IPS-18a (cell line): ENCODE measurements around the gene SOX6.

Source experiments
- H3K27ac ChIP-seq: one replicate; pipeline ENCODE4 v1.5.1; 2013; ENCODE audit warnings: low read length
- H3K27me3 ChIP-seq: one replicate; pipeline ENCODE4 v1.6.1; 2013; ENCODE audit warnings: mild to moderate bottlenecking, low read length; ENCODE audit not compliant: control insufficient read depth, insufficient read depth
- H3K36me3 ChIP-seq: one replicate; pipeline ENCODE4 v1.6.1; 2013; ENCODE audit warnings: low read depth, low read length; ENCODE audit not compliant: control insufficient read depth
- H3K4me1 ChIP-seq: one replicate; pipeline ENCODE4 v1.6.1; 2013; ENCODE audit warnings: low read depth, low read length; ENCODE audit not compliant: control insufficient read depth
- H3K4me3 ChIP-seq: one replicate; pipeline ENCODE4 v1.5.1; 2013; ENCODE audit warnings: low read length
- H3K9ac ChIP-seq: one replicate; pipeline ENCODE4 v1.6.1; 2013; ENCODE audit warnings: mild to moderate bottlenecking, low read length, moderate library complexity
- H3K9me3 ChIP-seq: one replicate; pipeline ENCODE4 v1.6.1; 2013; ENCODE audit warnings: low read depth, low read length; ENCODE audit not compliant: control insufficient read depth

Gene SOX6

GRCh38 chr11:16265022-16265421 lies 91.3 kb downstream of the SOX6 start:
- H3K36me3 ChIP-seq: no peaks in the 10 kb centered on the region
- H3K4me1 ChIP-seq: no peaks in the 10 kb centered on the region
- H3K27me3 ChIP-seq: no peaks in the 10 kb centered on the region
- H3K4me3 ChIP-seq: no peak overlapping the region
- H3K9me3 ChIP-seq: no peaks in the 10 kb centered on the region
- H3K9ac ChIP-seq: no peak overlapping the region
- no peak overlapping the region for H3K27ac ChIP-seq

DNA sequence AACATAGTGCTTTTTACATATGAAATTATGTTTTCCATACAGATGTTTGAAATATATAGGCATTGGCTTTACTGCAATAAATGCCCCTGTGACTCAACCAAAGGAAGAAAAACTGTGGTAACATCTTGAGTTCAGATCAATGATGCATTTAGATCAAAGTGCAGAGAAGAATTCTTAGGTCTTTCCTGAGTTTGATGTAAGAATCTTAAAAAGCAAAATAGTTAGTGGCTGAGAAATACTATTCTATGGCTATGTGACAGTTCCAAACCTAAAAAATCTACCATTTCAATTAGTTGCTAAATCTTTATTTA lies 93.7 kb downstream of the SOX6 start:
- H3K4me1 ChIP-seq: no peaks in the 10 kb centered on the region
- H3K4me3 ChIP-seq: no peak overlapping the region
- no peak overlapping the region for H3K9ac ChIP-seq
- no peaks in the 10 kb centered on the region for H3K27me3 ChIP-seq
- H3K27ac ChIP-seq: no peak overlapping the region
- no peaks in the 10 kb centered on the region for H3K36me3 ChIP-seq
- no peaks in the 10 kb centered on the region for H3K9me3 ChIP-seq

DNA sequence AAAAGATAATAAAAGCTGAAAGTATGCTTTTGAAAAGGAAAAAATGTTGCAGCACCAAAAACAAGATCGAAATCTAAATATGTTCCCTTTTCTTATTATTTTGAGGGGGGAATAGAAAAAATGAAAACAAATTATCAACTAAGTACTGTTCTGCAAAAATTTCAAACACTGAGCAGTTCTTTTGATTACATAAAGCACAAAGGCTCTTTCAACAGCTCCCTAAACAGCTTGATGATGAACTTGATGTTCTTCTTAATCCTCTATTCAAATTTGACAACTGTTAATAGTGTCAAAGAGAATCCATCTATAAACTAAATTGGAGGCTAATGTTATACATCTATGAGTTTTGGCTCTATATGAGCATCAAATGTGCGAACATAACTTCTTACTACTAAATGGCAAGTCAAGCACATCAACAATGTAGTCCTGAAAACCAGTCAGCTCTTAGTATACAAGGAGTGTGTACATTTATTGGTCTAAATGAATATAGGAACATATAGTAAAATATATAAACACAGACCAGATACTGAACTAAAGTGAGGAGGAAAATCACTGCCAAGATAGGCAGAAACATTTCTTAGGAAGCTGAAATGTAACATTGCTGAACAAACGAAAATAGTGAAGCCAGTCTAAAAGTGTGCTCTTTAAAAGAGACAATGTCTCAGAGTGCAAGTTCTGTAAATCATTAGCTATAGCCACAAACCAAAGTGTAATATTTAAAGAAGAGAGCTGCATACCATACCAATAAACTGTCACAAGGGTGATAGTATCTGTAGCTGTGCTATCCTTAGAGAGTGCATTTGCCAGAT lies 94.3 kb downstream of the SOX6 start:
- Histone ChIP-seq H3K36me3 (no peaks in the 10 kb centered on the region), H3K27ac (no peak overlapping the region), H3K9me3 (no peaks in the 10 kb centered on the region), H3K27me3 (no peaks in the 10 kb centered on the region), H3K4me1 (no peaks in the 10 kb centered on the region), H3K4me3 (no peak overlapping the region), H3K9ac (no peak overlapping the region)

GRCh38 chr11:16252373-16252772 lies 104.0 kb downstream of the SOX6 start:
- Histone ChIP-seq H3K36me3 (no peaks in the 10 kb centered on the region), H3K4me3 (no peak overlapping the region), H3K27ac (no peak overlapping the region), H3K4me1 (no peaks in the 10 kb centered on the region), H3K9ac (no peak overlapping the region), H3K9me3 (no peaks in the 10 kb centered on the region), H3K27me3 (no peaks in the 10 kb centered on the region)

DNA sequence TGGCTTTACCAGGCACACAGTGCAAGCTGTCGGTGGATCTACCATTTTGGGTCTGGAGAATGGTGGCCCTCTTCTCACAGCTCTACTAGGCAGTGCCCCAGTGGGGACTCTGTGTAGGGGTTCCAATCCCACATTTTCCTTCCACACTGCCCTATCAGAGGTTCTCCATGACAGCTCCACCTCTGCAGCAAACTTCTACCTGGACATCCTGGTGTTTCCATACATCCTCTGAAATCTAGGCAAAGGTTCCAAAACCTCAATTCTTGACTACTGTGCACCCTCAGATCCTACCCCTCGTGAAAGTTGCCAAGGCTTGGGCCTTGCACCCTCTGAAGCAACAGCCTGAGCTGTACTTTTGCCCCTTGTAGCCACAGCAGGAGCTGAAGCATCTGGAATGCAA lies 108.1 kb downstream of the SOX6 start:
- Histone ChIP-seq H3K9ac (no peak overlapping the region), H3K27me3 (no peaks in the 10 kb centered on the region), H3K9me3 (no peaks in the 10 kb centered on the region), H3K27ac (no peak overlapping the region), H3K4me1 (no peaks in the 10 kb centered on the region), H3K36me3 (no peaks in the 10 kb centered on the region), H3K4me3 (no peak overlapping the region)

GRCh38 chr11:16242806-16243205 lies 113.5 kb downstream of the SOX6 start:
- H3K9me3 ChIP-seq: no peaks in the 10 kb centered on the region

GRCh38 chr11:16240687-16241086 lies 115.7 kb downstream of the SOX6 start:
- H3K27me3 ChIP-seq: no peaks in the 10 kb centered on the region
- H3K4me1 ChIP-seq: no peaks in the 10 kb centered on the region
- no peak overlapping the region for H3K9ac ChIP-seq

More at GRCh38 chr11:16242806-16243205, 113.5 kb downstream of the SOX6 start:
- H3K27ac ChIP-seq: no peak overlapping the region
- no peaks in the 10 kb centered on the region for H3K4me1 ChIP-seq
- H3K9ac ChIP-seq: no peak overlapping the region
- no peaks in the 10 kb centered on the region for H3K36me3 ChIP-seq
- no peak overlapping the region for H3K4me3 ChIP-seq
- no peaks in the 10 kb centered on the region for H3K27me3 ChIP-seq

DNA sequence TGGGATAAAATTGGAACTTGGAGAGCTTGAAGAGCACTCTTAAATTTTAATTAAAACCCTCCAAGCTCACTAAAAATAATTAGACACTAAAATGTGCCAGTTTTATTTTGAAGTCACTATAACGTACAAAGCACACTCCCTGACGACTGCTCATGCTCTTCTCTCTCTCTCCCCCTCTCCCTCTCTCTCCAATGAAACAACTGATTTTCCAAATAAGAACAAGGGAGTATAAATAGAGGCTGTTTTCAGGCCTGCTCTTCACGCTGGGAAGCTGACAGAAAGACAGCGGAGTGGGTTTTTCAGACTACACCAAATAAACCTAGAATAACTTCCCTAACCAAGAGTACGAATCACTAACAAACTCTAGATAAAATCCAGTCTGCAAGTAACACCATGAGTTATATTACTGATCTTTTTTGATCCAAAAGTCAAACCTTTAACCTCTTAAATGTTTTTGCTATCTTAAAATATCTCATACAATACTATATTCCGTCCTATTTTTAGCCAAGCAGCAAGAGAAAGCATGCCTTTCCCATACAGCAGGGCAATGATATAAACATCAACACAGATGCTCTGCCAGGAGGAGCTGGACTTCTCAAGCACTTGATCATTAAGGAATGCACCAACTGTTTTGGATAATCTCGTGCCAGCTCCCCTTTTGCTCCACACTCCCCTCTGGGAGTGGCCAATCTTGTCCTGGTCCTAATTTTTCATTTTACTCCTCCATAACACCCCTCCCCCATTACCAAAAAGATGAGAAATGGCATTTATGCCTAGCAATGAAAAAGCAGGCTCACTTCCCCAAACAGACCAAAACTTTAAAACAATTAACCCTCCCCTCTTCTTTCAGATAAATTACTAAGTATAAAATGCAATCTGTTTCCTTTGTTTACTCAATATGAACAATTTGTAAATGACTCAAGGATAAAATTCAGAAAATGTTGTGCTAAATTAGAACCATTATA lies 116.9 kb downstream of the SOX6 start:
- Histone ChIP-seq H3K4me3 (no peak overlapping the region), H3K4me1 (no peaks in the 10 kb centered on the region), H3K9ac (no peak overlapping the region), H3K36me3 (no peaks in the 10 kb centered on the region), H3K9me3 (no peaks in the 10 kb centered on the region), H3K27ac (no peak overlapping the region), H3K27me3 (no peaks in the 10 kb centered on the region)

More at GRCh38 chr11:16240687-16241086, 115.7 kb downstream of the SOX6 start:
- Histone ChIP-seq H3K9me3 (no peaks in the 10 kb centered on the region), H3K4me3 (no peak overlapping the region), H3K36me3 (no peaks in the 10 kb centered on the region), H3K27ac (no peak overlapping the region)

GRCh38 chr11:16226245-16226644 lies 130.1 kb downstream of the SOX6 start:
- Histone ChIP-seq H3K4me1 (no peaks in the 10 kb centered on the region), H3K9ac (no peak overlapping the region), H3K27me3 (no peaks in the 10 kb centered on the region), H3K4me3 (no peak overlapping the region), H3K9me3 (no peaks in the 10 kb centered on the region), H3K27ac (no peak overlapping the region), H3K36me3 (no peaks in the 10 kb centered on the region)

DNA sequence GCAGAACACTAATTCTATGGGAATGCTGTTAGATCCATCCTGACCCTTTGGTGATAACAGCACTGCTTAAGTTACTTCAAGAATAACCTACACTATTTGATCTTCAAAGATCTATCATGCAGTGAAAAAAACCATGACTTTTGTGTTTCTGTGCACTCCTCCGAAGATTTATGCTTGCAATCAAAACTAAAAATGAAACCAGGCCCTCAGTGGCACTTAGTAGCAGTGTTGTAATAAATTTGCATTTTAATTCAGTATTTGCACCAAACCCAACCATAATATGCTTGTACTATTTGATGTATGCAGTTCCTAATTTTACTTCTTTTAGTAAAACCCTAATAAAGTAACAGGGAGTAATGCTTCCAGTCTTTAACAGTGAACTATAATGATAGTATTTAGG lies 130.7 kb downstream of the SOX6 start:
- Histone ChIP-seq H3K27me3 (no peaks in the 10 kb centered on the region), H3K4me3 (no peak overlapping the region), H3K9ac (no peak overlapping the region), H3K36me3 (no peaks in the 10 kb centered on the region), H3K9me3 (no peaks in the 10 kb centered on the region), H3K4me1 (no peaks in the 10 kb centered on the region), H3K27ac (no peak overlapping the region)

DNA sequence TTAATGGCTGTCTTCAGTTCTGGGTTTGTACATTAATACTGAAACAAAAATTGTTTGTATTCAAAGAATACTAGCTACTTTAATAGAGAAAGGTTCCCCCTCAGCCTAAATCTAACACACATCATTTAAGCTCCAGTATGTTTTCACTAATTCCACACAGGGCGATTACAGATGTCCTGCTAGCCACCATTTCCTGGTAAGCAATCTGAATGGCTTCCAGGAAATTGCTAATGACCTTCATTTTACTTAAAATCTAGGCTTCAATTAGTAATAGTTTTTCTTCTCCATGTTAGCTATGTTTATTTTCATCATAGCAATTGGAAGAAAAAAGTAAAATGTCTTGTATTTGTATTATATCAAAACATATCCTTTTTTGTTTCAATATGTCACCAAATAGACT lies 132.8 kb downstream of the SOX6 start:
- no peaks in the 10 kb centered on the region for H3K36me3 ChIP-seq
- no peak overlapping the region for H3K27ac ChIP-seq
- H3K9me3 ChIP-seq: no peaks in the 10 kb centered on the region

More for the DNA sequence above, 132.8 kb downstream of the SOX6 start:
- no peak overlapping the region for H3K4me3 ChIP-seq
- no peak overlapping the region for H3K9ac ChIP-seq
- H3K4me1 ChIP-seq: no peaks in the 10 kb centered on the region
- H3K27me3 ChIP-seq: no peaks in the 10 kb centered on the region
